ENCODE data around the gene RFC5. TPM values are rescaled to one million over a fixed set of nuclear protein-coding genes. Genes with fewer than 3 reads are reported as not detected.

The RFC5 gene
- total and polyA plus RNA-seq, 2 of the 13 experiments (the other 11 are each of a cell fraction or from before 2014, with no cell fraction given), result 16.8 to 51.4 TPM

DNA sequence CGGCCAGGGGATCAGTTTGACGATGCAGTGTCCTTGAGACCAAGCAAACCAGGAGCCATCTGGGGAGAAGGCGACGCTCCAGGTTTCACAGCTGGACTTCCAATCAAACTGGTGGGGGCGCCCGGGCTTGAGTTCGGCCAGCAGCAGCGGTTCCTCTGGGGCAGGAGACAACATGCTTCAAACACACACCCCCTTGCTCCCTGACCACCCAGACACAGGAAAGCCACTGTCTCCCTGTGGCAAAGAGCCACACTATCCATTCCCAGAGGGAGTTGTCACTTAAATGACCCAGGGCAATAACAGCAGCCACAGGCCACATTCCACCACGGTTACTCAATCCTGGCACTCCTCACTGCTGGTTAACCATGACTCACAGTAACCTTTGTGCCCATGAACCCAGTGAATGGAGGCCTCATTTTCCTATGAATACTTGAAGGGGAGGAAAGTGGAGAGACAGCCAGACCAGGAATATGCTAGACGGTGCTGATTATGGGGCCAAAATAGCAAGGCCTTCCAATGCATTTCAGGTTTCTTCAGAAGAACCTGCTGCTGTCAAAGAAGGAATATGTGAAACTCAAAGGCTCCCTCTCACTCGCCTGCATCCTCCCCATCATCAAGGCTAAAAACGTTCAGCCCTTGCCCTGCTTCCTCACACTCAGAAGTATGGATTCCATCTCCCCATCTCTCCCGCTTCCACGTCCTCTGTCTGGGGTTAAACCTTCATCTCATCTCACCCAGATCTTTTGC lies 36.0 kb downstream of the RFC5 start (continued):
- TF ChIP-seq, protein P1, sequence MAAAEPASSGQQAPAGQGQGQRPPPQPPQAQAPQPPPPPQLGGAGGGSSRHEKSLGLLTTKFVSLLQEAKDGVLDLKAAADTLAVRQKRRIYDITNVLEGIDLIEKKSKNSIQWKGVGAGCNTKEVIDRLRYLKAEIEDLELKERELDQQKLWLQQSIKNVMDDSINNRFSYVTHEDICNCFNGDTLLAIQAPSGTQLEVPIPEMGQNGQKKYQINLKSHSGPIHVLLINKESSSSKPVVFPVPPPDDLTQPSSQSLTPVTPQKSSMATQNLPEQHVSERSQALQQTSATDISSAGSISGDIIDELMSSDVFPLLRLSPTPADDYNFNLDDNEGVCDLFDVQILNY (CRISPR knock-in tag; conservative IDR thresholded peaks at IDR 0.05), result no peak
- TF ChIP-seq JARID2 (CRISPR knock-in tag; IDR thresholded peaks at IDR 0.05; ENCODE audit: insufficient replicate concordance) (no peak), ZNF253 (CRISPR knock-in tag; IDR thresholded peaks at IDR 0.05; ENCODE audit: borderline replicate concordance) (no peak), LBX2 (CRISPR knock-in tag; IDR thresholded peaks at IDR 0.05; ENCODE audit: borderline replicate concordance) (no peak), ZHX1 (CRISPR knock-in tag; IDR thresholded peaks at IDR 0.05; ENCODE audit: low read depth) (no peak), JUND (CRISPR knock-in tag; IDR thresholded peaks at IDR 0.05) (peak; percentile 99), ZNF546 (CRISPR knock-in tag; conservative IDR thresholded peaks at IDR 0.05) (0 out of 2 replicates have a peak, but pooled peaks have one; percentile 61), POLR2G (IDR thresholded peaks at IDR 0.05; ENCODE audit: low read depth, low read length) (peak; percentile 73), MAFK (conservative IDR thresholded peaks at IDR 0.05 in 1 of 2, IDR thresholded peaks at IDR 0.05 in 1 of 2; ENCODE audit: low read length in 2 of 2) (no peak), ELK4 (CRISPR knock-in tag; IDR thresholded peaks at IDR 0.05; ENCODE audit: borderline replicate concordance) (no peak), ZBTB8A (CRISPR knock-in tag; IDR thresholded peaks at IDR 0.05; ENCODE audit: borderline replicate concordance, low read depth) (no peak)
- TF ChIP-seq, protein P2, sequence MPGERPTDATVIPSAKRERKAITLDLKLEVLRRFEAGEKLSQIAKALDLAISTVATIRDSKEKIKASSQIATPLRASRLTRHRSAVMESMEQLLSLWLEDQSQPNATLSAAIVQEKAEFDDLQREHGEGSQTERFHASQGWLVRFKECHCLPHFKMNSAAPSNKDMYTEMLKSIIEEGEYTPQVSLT (CRISPR knock-in tag; IDR thresholded peaks at IDR 0.05; ENCODE audit: borderline replicate concordance, low read depth), result no peak
- TF ChIP-seq, protein P3, sequence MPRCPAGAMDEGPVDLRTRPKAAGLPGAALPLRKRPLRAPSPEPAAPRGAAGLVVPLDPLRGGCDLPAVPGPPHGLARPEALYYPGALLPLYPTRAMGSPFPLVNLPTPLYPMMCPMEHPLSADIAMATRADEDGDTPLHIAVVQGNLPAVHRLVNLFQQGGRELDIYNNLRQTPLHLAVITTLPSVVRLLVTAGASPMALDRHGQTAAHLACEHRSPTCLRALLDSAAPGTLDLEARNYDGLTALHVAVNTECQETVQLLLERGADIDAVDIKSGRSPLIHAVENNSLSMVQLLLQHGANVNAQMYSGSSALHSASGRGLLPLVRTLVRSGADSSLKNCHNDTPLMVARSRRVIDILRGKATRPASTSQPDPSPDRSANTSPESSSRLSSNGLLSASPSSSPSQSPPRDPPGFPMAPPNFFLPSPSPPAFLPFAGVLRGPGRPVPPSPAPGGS (CRISPR knock-in tag; IDR thresholded peaks at IDR 0.05), result peak; percentile 38; the same call in 1 of the 2 replicates
- TF ChIP-seq, protein P4, sequence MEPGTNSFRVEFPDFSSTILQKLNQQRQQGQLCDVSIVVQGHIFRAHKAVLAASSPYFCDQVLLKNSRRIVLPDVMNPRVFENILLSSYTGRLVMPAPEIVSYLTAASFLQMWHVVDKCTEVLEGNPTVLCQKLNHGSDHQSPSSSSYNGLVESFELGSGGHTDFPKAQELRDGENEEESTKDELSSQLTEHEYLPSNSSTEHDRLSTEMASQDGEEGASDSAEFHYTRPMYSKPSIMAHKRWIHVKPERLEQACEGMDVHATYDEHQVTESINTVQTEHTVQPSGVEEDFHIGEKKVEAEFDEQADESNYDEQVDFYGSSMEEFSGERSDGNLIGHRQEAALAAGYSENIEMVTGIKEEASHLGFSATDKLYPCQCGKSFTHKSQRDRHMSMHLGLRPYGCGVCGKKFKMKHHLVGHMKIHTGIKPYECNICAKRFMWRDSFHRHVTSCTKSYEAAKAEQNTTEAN (CRISPR knock-in tag; conservative IDR thresholded peaks at IDR 0.05), result peak; percentile 66; the same call in 1 of the 2 replicates
- TF ChIP-seq, protein P5, sequence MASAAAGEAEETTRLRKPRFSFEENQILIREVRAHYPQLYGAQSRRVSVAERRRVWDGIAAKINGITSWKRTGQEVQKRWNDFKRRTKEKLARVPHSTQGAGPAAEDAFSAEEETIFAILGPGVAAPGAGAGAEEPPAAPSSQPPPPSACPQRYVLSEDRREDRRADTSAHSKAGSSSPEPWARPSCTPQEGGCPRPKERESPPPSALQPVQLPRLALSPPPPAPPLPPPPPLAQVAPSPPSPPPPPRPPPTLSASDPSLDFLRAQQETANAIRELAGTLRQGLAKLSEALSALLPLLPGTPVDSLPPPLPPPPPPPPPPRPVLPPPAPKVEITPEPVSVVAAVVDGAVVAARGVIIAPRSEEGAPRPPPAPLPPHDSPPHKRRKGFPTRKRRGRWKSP (CRISPR knock-in tag; IDR thresholded peaks at IDR 0.05), result peak; percentile 77; the same call in 1 of the 2 replicates
